ENCODE data around the gene DZIP1L.
A peak's percentile ranks its signal among the peaks of the same experiment; 100 is the strongest.
"Not testable (repeated sequence)": the region's sequence is repeated elsewhere in the genome, so short reads cannot be mapped to it uniquely, and the experiment has no call there.

The DZIP1L gene

DNA sequence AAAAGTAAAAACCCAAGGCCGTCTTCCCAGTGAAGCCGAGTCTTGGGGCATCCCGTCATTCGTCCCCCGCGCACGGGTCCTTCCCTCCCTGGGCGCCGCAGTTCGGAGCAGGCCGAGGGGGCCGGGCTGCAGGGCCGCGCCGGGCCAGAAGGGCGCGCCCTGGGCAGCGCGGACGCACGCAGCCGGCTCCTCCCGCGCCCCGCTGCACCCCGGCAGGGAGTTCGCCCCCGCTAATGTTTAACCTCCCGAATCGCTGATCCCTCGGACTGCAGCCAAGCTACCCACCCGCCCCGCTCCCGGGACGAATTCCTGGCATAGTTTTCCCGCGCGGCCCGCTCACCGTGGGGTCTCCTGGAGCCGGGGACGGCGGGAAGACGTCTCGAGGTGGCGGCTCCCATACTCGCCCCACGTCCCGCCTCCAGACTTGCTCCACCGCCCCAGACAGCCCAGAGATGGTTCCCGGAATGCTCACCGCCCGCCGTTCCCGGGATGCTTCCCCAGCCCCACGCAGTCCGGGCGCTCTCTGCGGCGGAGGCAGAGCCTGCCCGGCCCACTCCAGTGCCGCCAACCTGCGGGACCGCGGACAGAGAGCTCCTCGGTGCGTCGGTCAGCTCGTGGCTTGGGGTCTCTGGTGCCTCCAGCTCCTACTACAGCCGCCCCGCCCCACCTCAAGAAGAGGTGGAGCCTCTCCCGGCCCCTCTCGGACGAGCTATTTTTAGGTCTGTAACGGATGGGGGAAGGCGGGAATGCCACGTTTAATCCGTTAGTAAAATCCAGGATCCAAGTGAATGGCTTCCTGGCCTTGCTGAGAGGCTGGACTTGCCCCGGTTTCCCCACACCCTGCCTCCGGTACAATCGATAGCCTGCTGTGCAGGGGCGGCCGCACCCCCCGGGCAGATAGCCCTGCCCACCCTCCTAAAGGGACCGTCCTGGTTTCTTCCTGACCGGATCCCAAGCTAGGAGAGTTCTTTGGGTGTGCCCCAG, at the start of gene DZIP1L:
Gene DZIP1L, minus strand, starts transcription at position 621 of the 984 bp plus-strand sequence. CDS start 11,637 bp downstream, outside the sequence.
- DNase-seq = peak; percentile 91

GRCh38 chr3:138165061-138165460, 49.7 kb upstream of the DZIP1L start:
- no peak for DNase-seq

- DNase-seq = no peak
These were observed 42.3 kb upstream of the DZIP1L start for GRCh38 chr3:138157743-138158142.

GRCh38 chr3:138154534-138154933, 39.1 kb upstream of the DZIP1L start:
- no peak for DNase-seq

DNA sequence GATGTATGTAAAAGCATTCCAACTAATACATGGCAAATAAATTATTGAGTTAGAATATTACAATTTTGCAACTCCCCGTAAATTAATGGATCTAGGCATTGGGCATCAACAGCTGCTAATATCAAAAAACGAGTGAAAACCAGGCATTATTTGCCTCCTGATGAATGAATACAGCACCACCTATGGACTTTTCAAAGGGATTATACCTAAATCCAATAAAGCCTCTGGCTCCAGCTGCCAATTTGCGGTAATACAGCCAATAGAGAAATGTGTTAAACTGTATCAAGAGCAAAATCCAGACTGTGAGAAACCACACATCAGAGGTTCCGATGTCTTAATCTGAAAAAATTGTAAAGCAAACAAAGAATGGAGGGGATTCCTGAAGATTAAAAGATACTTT, 33.1 kb upstream of the DZIP1L start:
- DNase-seq = no peak

GRCh38 chr3:138142181-138142580, 26.8 kb upstream of the DZIP1L start:
- DNase-seq = not testable (repeated sequence)

DNA sequence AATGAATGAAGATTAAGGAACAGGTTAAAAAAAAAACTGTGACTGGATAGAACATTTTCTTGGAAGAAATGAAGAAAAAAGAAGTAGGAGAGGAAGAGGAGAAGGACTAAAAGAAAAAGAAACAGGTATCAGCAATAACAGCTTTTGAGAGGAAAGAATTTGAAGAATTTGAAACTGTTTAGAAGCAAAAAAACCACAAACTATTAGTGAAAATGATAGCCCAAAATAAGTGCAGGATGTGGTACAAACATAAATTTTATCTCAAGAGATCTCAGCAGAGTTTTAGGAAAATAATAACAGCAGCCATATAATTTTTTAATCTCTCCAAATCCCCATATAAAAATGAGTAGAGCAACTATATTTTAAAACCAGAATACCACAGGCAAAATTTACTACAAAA, 25.5 kb upstream of the DZIP1L start:
- no peak for DNase-seq

DNA sequence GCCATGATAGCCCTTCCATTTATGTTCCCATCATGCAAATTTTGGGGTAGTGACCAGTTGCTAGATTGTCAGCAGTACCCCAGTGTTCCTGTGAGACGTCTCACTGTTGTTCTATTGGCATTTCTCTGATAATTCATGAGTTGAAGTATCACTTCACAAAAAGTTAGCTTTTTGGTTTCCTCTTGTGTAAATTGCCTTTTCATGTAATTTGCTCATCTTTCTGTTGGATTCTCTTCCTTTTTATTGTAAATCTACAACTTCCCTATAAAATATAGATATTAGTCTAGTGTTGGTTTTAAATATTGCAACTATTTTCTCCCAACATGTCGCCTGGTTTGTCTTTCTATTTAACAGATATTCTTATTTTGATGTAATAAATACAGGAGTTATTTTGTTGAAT, 24.3 kb upstream of the DZIP1L start:
- DNase-seq = no peak

- no peak for DNase-seq
These were observed 22.5 kb upstream of the DZIP1L start for GRCh38 chr3:138137861-138138260.

GRCh38 chr3:138136201-138136600, 20.8 kb upstream of the DZIP1L start:
- no peak for DNase-seq

DNA sequence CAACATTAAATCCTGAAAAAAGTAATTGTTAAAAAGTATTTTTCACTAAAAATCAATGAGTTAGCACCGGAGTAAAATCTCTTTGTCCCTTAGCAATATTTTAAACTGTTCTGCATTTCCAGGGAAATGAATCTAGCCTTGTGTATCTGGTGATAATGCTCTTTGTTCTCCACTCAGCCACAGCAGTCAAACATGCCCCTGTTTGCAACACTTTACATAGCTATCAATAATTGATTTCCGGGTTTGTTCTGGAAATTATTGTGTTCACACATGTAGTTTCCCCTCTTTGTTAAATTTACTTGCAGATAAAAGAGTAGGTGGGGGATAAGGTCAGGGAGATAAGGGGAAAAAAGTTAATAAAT, 20.4 kb upstream of the DZIP1L start:
- no peak for DNase-seq

DNA sequence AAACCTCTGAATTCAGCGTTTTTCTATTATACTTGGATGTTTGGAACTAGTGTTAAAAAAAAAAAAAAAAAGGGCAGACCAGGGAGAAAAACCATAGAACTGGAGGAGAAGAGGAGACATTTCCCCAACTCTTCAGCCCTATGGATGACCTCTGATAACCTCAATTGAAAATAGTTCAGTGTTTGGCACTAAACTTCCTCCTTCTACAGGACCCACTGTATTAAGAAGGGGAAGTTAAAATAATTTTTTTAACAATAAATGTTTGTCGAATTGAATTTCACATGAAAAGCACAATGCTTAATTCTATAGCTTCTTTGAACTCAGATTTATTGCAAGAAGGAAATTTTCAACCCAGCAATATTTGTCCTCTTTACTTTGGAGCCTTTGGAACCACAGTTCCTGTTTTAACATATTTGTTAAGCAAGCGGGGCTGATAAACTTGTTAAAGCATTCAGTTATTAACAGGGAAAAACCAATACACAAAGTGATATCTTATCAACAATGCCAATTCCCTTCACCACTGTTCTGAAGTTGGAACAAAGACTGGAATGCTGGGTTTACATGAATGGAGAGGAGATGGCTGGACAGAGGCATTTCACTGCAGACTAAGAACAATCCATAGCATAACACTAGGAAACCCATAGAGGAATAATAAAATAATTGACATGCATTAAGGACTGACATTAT, 19.9 kb upstream of the DZIP1L start:
- no peak for DNase-seq

- DNase-seq = no peak
These were observed 16.8 kb upstream of the DZIP1L start, which contains the start of gene A4GNT for GRCh38 chr3:138132239-138132638. TSS of gene A4GNT (minus strand) at chr3:138132390. CDS start at chr3:138131256, 1,134 bp downstream.

GRCh38 chr3:138127636-138128365, 12.4 kb upstream of the DZIP1L start:
- DNase-seq = no peak

GRCh38 chr3:138125548-138126221, 10.3 kb upstream of the DZIP1L start:
- peak; percentile 97 for DNase-seq

- DNase-seq = no peak
These were observed 9.4 kb upstream of the DZIP1L start for GRCh38 chr3:138124706-138125355.

DNA sequence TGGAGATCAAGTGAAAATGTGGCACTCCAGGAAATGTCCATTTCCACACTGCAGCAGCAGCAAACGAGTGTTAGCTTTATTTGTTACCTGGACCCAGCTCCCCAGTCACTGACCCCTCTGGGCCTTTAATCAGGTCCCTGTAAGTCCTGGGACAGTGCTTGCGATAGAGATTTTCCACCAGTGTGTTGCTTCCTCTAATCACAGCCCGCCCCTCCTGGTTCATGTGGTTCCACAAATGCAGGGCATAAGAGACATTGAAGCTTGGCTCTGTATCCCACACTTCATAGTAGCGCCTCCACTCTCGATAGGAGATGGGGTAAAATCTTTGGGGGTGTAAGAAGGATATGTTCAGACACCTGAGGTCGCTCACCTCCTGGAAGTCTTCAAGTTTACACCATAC, 8.8 kb upstream of the DZIP1L start:
- DNase-seq = no peak

DNA sequence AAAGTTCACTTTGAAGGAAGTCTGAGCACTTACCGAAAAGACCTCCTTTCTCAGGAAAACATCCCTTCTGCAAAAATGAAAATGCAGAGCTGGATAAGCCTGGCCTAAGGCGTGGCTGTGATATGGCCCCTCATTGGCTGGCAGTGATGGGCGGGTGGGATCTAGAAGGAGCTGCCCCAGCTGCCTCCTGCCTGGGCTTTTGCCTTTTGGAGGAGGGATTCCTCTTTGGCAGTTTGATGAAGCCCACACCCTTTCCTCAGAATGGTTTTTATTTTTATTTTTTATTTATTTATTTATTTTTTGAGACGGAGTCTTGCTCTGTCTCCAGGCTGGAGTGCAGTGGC, 4.0 kb upstream of the DZIP1L start:
- DNase-seq = no peak

GRCh38 chr3:138118612-138119422, 3.4 kb upstream of the DZIP1L start:
- peak; percentile 94 for DNase-seq

- peak; percentile 72 for DNase-seq
These were observed 933 bp downstream of the DZIP1L start for GRCh38 chr3:138114431-138114918.

- peak; percentile 63 for DNase-seq
These were observed 2.1 kb downstream of the DZIP1L start for GRCh38 chr3:138113326-138113725.

Data from islet precursor cell (in vitro differentiated cells).